NCI-H2107 treated with DMSO at 0.1 percent for 48 hours (cell line): ENCODE measurements around the gene FLT1.

Source experiments
- DNase-seq: peaks from one replicate; lab custom pipeline; 2025; ENCODE audit not compliant: unreplicated experiment; lab: John Stamatoyannopoulos, UW

FLT1 gene

GRCh38 chr13:28392896-28393505, 101.9 kb downstream of the FLT1 start:
- DNase-seq = no peak

- DNase-seq = no peak
Observed at GRCh38 chr13:28392428-28392827, 102.5 kb downstream of the FLT1 start.

GRCh38 chr13:28387740-28388501, 107.0 kb downstream of the FLT1 start:
- no peak for DNase-seq

- DNase-seq = no peak
Observed at GRCh38 chr13:28385362-28385761, 109.6 kb downstream of the FLT1 start.

- DNase-seq = no peak
Observed at GRCh38 chr13:28384789-28385188, 110.1 kb downstream of the FLT1 start.

- DNase-seq = no peak
Observed at GRCh38 chr13:28380319-28380718, 114.6 kb downstream of the FLT1 start.

GRCh38 chr13:28379371-28380083, 115.4 kb downstream of the FLT1 start:
- no peak for DNase-seq

GRCh38 chr13:28376604-28377003, 118.3 kb downstream of the FLT1 start:
- DNase-seq = no peak

GRCh38 chr13:28375250-28375930, 119.5 kb downstream of the FLT1 start:
- DNase-seq = no peak

- no peak for DNase-seq
Observed at GRCh38 chr13:28373810-28374209, 121.1 kb downstream of the FLT1 start.

- DNase-seq = no peak
Observed at GRCh38 chr13:28370448-28370847, 124.5 kb downstream of the FLT1 start.

- no peak for DNase-seq
Observed at GRCh38 chr13:28358708-28359107, 136.2 kb downstream of the FLT1 start.

GRCh38 chr13:28357911-28358433, 137.0 kb downstream of the FLT1 start:
- no peak for DNase-seq

- DNase-seq = no peak
Observed at GRCh38 chr13:28357247-28357825, 137.6 kb downstream of the FLT1 start.

GRCh38 chr13:28356561-28357021, 138.3 kb downstream of the FLT1 start:
- DNase-seq = no peak

GRCh38 chr13:28355822-28356371, 139.0 kb downstream of the FLT1 start:
- DNase-seq = no peak

GRCh38 chr13:28355046-28355821, 139.7 kb downstream of the FLT1 start:
- DNase-seq = no peak

GRCh38 chr13:28353679-28354078, 141.2 kb downstream of the FLT1 start:
- no peak for DNase-seq

GRCh38 chr13:28349907-28350654, 144.8 kb downstream of the FLT1 start:
- DNase-seq = no peak
